ENCODE measurements around the gene TIMM22.
"Not testable (repeated sequence)": the region's sequence is repeated elsewhere in the genome, so short reads cannot be mapped to it uniquely, and the experiment has no call there.

TIMM22 gene

DNA sequence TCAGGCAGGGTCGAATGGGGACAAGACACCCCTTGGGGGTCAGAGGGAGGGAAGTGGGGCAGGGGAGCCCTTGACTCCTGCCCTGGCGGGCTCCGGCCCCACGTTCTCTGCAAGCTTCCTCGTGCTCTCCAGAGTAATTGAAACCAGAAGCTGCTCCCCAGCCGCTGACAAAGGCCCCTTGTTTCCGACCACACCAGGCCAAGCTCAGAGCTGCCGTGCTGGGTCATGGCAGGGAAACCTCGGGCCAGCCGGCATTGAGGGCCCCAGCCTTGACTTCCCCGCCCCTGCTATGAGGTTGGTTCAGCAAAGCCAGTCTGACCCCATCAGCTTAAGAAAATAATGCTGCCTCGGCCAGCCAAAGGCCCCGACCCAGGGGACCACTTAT is 43.3 kb downstream of the TIMM22 start:
- Histone ChIP-seq H3K4me1 (ENCODE audit: control insufficient read depth in 1 of 2, insufficient read depth in 1 of 2, low read depth in 1 of 2, low read length in 1 of 2) (peaks cover 17 to 18% of the 10 kb centered on the region in 2 experiments), H3K4me3 (ENCODE audit: low read depth in 1 of 2, low read length in 1 of 2) (no peak overlapping the region), H3K27ac (peak overlapping the region; percentile 68), H3K36me3 (peaks cover 64% of the 10 kb centered on the region), H3K9me3 (no peaks in the 10 kb centered on the region), H3K27me3 (no peaks in the 10 kb centered on the region)
- TF ChIP-seq, protein P1, sequence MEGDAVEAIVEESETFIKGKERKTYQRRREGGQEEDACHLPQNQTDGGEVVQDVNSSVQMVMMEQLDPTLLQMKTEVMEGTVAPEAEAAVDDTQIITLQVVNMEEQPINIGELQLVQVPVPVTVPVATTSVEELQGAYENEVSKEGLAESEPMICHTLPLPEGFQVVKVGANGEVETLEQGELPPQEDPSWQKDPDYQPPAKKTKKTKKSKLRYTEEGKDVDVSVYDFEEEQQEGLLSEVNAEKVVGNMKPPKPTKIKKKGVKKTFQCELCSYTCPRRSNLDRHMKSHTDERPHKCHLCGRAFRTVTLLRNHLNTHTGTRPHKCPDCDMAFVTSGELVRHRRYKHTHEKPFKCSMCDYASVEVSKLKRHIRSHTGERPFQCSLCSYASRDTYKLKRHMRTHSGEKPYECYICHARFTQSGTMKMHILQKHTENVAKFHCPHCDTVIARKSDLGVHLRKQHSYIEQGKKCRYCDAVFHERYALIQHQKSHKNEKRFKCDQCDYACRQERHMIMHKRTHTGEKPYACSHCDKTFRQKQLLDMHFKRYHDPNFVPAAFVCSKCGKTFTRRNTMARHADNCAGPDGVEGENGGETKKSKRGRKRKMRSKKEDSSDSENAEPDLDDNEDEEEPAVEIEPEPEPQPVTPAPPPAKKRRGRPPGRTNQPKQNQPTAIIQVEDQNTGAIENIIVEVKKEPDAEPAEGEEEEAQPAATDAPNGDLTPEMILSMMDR (IDR thresholded peaks at IDR 0.05) = no peak

DNA sequence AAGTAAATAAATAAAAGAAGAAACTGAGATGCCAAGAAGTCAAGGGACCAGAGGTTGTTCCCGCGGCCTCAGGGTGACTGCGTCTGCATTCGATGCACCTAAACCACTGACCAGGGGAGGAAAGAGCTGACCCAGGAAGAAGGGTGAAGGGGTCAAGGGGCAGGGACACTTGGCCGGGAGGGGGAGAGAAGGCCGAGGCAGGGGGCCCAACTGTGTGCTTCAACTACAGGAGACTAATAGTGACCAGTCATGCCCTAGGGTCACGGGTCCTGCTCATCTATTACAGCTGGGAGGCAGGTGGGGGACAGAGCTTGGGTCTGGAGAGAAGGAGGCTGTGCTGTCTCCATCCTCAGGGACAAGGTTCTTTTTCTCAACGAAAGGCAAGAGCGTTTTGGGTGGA is 44.8 kb downstream of the TIMM22 start:
- peaks cover 17 to 18% of the 10 kb centered on the region in 2 experiments for H3K4me1 ChIP-seq (ENCODE audit: control insufficient read depth in 1 of 2, insufficient read depth in 1 of 2, low read depth in 1 of 2, low read length in 1 of 2)
- H3K4me3 ChIP-seq (ENCODE audit: low read depth in 1 of 2, low read length in 1 of 2) = no peak overlapping the region
- H3K27ac ChIP-seq = no peak overlapping the region
- peaks cover 75% of the 10 kb centered on the region for H3K36me3 ChIP-seq
- H3K9me3 ChIP-seq = no peaks in the 10 kb centered on the region
- TF ChIP-seq, protein P1 (IDR thresholded peaks at IDR 0.05) = no peak
- no peaks in the 10 kb centered on the region for H3K27me3 ChIP-seq

DNA sequence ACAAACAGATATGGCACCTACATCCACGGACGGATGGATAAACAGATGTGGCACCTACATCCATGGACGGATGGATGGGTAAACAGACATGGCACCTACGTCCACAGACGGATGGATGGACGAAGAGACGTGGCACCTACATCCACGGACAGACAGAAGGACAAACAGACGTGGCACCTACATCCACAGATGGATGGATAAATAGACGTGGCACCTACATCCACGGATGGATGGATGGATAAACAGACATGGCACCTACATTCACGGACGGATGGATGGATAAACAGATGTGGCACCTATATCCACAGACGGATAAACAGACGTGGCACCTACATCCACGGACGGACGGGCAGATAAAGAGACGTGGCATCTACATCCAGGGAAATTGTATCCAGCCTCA is 45.6 kb downstream of the TIMM22 start:
- H3K27me3 ChIP-seq = no peaks in the 10 kb centered on the region
- peaks cover 17 to 18% of the 10 kb centered on the region in 2 experiments for H3K4me1 ChIP-seq (ENCODE audit: control insufficient read depth in 1 of 2, insufficient read depth in 1 of 2, low read depth in 1 of 2, low read length in 1 of 2)
- peaks cover 76% of the 10 kb centered on the region for H3K36me3 ChIP-seq
- H3K9me3 ChIP-seq = no peaks in the 10 kb centered on the region
- no peak overlapping the region for H3K4me3 ChIP-seq (ENCODE audit: low read depth in 1 of 2, low read length in 1 of 2)
- TF ChIP-seq, protein P1 (IDR thresholded peaks at IDR 0.05) = no peak
- no peak overlapping the region for H3K27ac ChIP-seq

DNA sequence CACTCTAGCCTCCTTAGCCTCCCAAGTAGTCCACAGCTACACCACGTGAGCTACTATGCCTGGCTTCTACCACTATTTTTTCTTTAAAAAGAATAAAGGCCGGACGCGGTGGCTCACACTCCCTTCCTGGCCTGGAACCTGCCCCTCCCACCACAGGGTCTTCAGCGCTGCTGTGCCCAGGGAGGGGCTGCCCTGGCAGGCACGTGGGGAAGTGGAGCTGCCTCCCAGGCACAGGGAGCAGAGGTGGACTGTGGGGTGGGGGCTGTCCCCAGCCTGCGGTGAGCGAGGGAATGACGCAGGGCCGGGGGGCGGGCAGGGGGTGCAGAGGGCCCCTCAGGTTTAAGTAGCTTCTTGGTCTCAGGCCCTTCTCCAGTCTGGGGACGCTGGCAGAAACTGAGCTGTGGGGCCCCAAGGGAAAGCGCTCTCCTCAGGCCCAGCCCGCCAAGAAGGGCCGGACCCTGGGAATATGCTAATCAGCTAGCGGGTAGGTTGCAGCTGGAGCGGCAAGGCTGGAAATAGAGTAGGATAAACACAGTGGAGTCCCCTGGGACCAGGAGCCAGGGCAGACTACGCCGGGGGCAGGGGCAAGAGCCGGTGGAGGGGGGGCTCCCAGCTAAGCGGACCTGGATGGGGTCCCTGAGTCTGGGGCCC is 46.8 kb downstream of the TIMM22 start:
- TF ChIP-seq, protein P1 (IDR thresholded peaks at IDR 0.05) = no peak
- Histone ChIP-seq H3K36me3 (peaks cover 76% of the 10 kb centered on the region), H3K4me1 (ENCODE audit: control insufficient read depth in 1 of 2, insufficient read depth in 1 of 2, low read depth in 1 of 2, low read length in 1 of 2) (peaks cover 17 to 18% of the 10 kb centered on the region in 2 experiments), H3K27ac (no peak overlapping the region), H3K27me3 (no peaks in the 10 kb centered on the region), H3K4me3 (ENCODE audit: low read depth in 1 of 2, low read length in 1 of 2) (no peak overlapping the region), H3K9me3 (no peaks in the 10 kb centered on the region)

DNA sequence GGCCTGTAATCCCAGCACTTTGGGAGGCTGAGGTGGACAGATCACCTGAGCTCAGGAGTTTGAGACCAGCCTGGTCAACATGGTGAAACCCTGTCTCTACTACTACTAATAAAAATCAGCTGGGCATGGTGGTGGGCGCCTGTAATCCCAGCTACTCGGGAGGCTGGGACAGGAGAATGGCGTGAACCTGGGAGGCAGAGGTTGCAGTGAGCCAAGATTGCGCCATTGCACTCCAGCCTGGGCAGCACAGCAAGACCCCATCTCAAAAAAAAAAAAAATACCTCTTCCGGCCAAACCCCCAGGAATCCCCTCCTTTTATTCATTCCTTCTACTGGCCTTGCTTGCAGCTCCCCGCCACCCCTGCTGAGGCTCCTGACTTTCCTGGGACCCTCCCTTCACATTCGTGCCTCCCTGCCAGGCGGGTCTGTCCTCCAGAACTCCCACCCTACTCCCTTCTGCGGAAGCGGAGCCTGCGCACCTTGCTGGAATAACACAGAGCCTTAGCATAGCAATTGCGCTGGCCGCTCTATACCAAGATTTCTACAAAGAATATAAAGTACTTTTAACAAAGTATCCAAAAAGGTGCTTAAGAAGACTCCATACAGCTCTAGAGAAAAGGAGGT is 47.6 kb downstream of the TIMM22 start:
- peaks cover 76% of the 10 kb centered on the region for H3K36me3 ChIP-seq
- H3K27ac ChIP-seq; H3K27me3 ChIP-seq; H3K9me3 ChIP-seq; H3K4me3 ChIP-seq (ENCODE audit: low read depth in 1 of 2, low read length in 1 of 2): not testable (repeated sequence)
- peaks cover 14 to 16% of the 10 kb centered on the region in 2 experiments for H3K4me1 ChIP-seq (ENCODE audit: control insufficient read depth in 1 of 2, insufficient read depth in 1 of 2, low read depth in 1 of 2, low read length in 1 of 2)

DNA sequence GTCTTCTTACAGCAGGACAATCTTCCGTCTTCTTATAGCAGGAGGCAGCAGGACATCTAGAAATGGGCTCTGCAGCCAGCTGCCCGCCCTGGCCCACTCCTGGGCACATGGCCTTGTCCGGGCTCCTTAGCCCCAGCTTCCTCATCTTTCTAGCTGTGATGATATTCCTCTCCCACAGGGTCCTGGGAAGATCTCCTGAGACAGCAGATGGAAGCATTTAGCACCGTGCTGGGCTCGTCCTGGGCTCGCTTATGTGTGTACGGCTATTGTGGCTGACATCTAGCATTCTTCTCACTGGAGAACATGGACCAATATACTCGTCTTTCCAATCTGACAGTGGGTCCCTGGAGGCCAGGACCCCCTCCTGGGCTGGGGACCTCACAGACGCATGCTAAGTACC is 48.5 kb downstream of the TIMM22 start:
- TF ChIP-seq, protein P1 (IDR thresholded peaks at IDR 0.05) = no peak

More for the DNA sequence above, 48.5 kb downstream of the TIMM22 start:
- H3K36me3 ChIP-seq = peaks cover 84% of the 10 kb centered on the region
- peaks cover 5 to 7% of the 10 kb centered on the region in 2 experiments for H3K4me1 ChIP-seq (ENCODE audit: control insufficient read depth in 1 of 2, insufficient read depth in 1 of 2, low read depth in 1 of 2, low read length in 1 of 2)
- H3K27me3 ChIP-seq = no peaks in the 10 kb centered on the region
- no peaks in the 10 kb centered on the region for H3K9me3 ChIP-seq
- no peak overlapping the region for H3K27ac ChIP-seq
- H3K4me3 ChIP-seq (ENCODE audit: low read depth in 1 of 2, low read length in 1 of 2) = no peak overlapping the region
